ENCODE data around the gene DENND6A. TPM values are rescaled to one million over a fixed set of nuclear protein-coding genes. Genes with fewer than 3 reads are reported as not detected.

Gene DENND6A
- total and polyA plus RNA-seq, 2 of the 13 experiments (the other 11 are each of a cell fraction or from before 2014, with no cell fraction given): 9.4 to 11.1 TPM

DNA sequence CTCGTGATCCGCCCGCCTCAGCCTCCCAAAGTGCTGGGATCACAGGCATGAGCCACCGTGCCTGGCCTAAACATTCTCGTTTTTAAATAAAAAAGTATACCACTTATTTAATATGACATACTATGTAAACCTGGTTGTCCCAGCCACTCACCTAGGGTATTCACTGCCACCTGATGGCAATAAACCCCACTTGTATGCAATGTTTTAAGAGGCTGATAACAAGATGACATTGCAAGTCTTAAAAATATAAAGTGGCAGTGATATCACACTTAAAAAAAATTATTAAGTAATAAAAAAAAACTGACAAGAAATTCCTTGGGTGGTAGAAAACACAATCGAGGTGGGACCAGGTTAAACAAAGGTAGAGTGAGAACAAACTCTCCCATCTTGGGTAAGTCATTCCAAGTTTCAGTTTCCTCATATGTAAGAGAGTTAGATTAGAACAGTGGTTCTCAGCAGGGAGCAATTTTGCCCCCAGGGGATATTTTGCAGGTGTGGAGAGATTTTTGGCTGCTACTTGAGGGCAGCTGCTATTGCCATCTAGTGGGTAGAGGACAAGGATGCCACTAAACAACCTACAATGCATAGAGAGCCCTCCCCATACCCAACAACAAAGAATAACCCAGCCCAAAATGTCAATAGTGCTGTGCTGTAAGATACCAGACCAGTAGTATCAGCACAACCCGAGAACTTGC lies 110.3 kb downstream of the DENND6A start:
- Histone ChIP-seq H3K36me3 (replicated peaks in 1 of 2; ENCODE audit: control insufficient read depth in 1 of 2, insufficient read depth in 2 of 2, low read length in 2 of 2) (peaks cover 4 to 65% of the 10 kb centered on the region in 2 experiments), H3K4me3 (replicated peaks in 1 of 3; ENCODE audit: insufficient read depth in 1 of 3, low read depth in 2 of 3, low read length in 3 of 3) (no peak overlapping the region), H2AFZ (ENCODE audit: low read length) (no peak overlapping the region), H3K4me1 (ENCODE audit: insufficient read depth, low read length) (no peaks in the 10 kb centered on the region), H3K79me2 (ENCODE audit: insufficient read depth, low read length) (peaks cover 90% of the 10 kb centered on the region), H3K4me2 (ENCODE audit: low read depth, low read length) (no peak overlapping the region), H3K9ac (ENCODE audit: insufficient read depth, low read depth, low read length) (no peak overlapping the region), H3K27ac (ENCODE audit: extremely low read length, insufficient read depth, low read length) (no peak overlapping the region), H4K20me1 (ENCODE audit: insufficient read depth, low read length) (peaks cover 58% of the 10 kb centered on the region), H3K9me3 (ENCODE audit: low read length) (no peaks in the 10 kb centered on the region), H3K27me3 (ENCODE audit: control insufficient read depth in 1 of 2, insufficient read depth in 2 of 2, low read length in 2 of 2) (no peaks in the 10 kb centered on the region)
- CTCF ChIA-PET (ENCODE audit: low intra/inter-chr PET ratio, low total read pairs): no interaction called here
- no peak for FAIRE-seq
- intact Hi-C loops (cut with micrococcal nuclease; ENCODE audit: unreplicated experiment): loop anchor here (2.0 kb wide), 1 partner anchor 186 kb away; no protein-coding TSS in a partner anchor
- no peak for DNase-seq (ENCODE audit: low spot score)
- POLR2A ChIA-PET: no interaction called here
- in situ Hi-C loops (cut with HindIII; ENCODE audit: extremely low pct_ligation_motif_present, low pct_unique_long_range_greater_than_20kb): no loop called here
- WGBS (ENCODE audit: low lambda C conversion rate): 95% methylated on average over 7 of the region's 7 CpGs
- ATAC-seq: peak; percentile 65
- BruUV-seq (replicated peaks): no TSS peak
- TF ChIP-seq ZNF44 (CRISPR knock-in tag; IDR thresholded peaks at IDR 0.05) (no peak), ZNF589 (CRISPR knock-in tag; conservative IDR thresholded peaks at IDR 0.05) (no peak)
- TF ChIP-seq, protein P1, sequence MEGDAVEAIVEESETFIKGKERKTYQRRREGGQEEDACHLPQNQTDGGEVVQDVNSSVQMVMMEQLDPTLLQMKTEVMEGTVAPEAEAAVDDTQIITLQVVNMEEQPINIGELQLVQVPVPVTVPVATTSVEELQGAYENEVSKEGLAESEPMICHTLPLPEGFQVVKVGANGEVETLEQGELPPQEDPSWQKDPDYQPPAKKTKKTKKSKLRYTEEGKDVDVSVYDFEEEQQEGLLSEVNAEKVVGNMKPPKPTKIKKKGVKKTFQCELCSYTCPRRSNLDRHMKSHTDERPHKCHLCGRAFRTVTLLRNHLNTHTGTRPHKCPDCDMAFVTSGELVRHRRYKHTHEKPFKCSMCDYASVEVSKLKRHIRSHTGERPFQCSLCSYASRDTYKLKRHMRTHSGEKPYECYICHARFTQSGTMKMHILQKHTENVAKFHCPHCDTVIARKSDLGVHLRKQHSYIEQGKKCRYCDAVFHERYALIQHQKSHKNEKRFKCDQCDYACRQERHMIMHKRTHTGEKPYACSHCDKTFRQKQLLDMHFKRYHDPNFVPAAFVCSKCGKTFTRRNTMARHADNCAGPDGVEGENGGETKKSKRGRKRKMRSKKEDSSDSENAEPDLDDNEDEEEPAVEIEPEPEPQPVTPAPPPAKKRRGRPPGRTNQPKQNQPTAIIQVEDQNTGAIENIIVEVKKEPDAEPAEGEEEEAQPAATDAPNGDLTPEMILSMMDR (CRISPR knock-in tag; IDR thresholded peaks at IDR 0.05): peak; percentile 26; the same call in 1 of the 2 replicates

DNA sequence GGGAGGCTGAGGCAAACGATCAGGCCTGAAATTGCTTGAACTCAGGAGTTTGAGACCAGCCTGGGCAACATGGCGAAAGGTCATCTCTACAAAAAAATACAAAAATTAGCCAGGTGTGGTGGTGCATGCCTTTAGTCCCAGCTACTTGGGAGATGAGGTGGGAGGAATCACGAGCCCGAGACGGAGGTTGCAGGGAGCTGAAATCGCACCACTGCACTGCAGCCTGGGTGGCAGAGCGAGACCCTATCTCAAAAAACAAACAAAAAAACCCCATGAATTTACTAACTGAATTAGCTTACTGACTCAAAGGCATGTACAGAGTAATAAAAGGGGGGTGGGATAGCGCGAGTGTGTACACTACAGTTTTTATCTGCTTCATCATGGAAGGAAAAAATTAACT lies 115.1 kb downstream of the DENND6A start:
- peaks cover 38% of the 10 kb centered on the region for H4K20me1 ChIP-seq (ENCODE audit: insufficient read depth, low read length)
- no peaks in the 10 kb centered on the region for H3K27me3 ChIP-seq (ENCODE audit: control insufficient read depth in 1 of 2, insufficient read depth in 2 of 2, low read length in 2 of 2)
- ChIA-PET POLR2A (interaction anchor here (0.6 to 1.7 kb wide), 4 partner anchors 9 to 21 kb away, joined by 3 to 4 read pairs (median 4); partner anchors contain the start of gene ARF4), CTCF (ENCODE audit: low intra/inter-chr PET ratio, low total read pairs) (no interaction called here)
- ATAC-seq: no peak
- WGBS (ENCODE audit: low lambda C conversion rate): 97% methylated on average over 9 of the region's 9 CpGs
- FAIRE-seq: no peak
- H3K4me2 ChIP-seq (ENCODE audit: low read depth, low read length): no peak overlapping the region
- H3K9me3 ChIP-seq (ENCODE audit: low read length): no peaks in the 10 kb centered on the region
- in situ Hi-C loops (cut with HindIII; ENCODE audit: extremely low pct_ligation_motif_present, low pct_unique_long_range_greater_than_20kb) (no loop called here), intact Hi-C loops (cut with micrococcal nuclease; ENCODE audit: unreplicated experiment) (no loop called here)
- no peak overlapping the region for H3K27ac ChIP-seq (ENCODE audit: extremely low read length, insufficient read depth, low read length)
- peaks cover 65% of the 10 kb centered on the region for H3K79me2 ChIP-seq (ENCODE audit: insufficient read depth, low read length)
- DNase-seq (ENCODE audit: low spot score): no peak
- BruUV-seq (replicated peaks): no TSS peak
- H3K9ac ChIP-seq (ENCODE audit: insufficient read depth, low read depth, low read length): no peak overlapping the region
- H3K4me1 ChIP-seq (ENCODE audit: insufficient read depth, low read length): peaks cover 6% of the 10 kb centered on the region; the same call in 1 of the 2 replicates
- no peak overlapping the region for H3K4me3 ChIP-seq (replicated peaks in 1 of 3; ENCODE audit: insufficient read depth in 1 of 3, low read depth in 2 of 3, low read length in 3 of 3)
- H2AFZ ChIP-seq (ENCODE audit: low read length): no peak overlapping the region
- H3K36me3 ChIP-seq (replicated peaks in 1 of 2; ENCODE audit: control insufficient read depth in 1 of 2, insufficient read depth in 2 of 2, low read length in 2 of 2): peaks cover 4 to 79% of the 10 kb centered on the region in 2 experiments
- no peak for TF ChIP-seq ZNF788 (CRISPR knock-in tag; IDR thresholded peaks at IDR 0.05; ENCODE audit: borderline replicate concordance)
- TF ChIP-seq, protein P2, sequence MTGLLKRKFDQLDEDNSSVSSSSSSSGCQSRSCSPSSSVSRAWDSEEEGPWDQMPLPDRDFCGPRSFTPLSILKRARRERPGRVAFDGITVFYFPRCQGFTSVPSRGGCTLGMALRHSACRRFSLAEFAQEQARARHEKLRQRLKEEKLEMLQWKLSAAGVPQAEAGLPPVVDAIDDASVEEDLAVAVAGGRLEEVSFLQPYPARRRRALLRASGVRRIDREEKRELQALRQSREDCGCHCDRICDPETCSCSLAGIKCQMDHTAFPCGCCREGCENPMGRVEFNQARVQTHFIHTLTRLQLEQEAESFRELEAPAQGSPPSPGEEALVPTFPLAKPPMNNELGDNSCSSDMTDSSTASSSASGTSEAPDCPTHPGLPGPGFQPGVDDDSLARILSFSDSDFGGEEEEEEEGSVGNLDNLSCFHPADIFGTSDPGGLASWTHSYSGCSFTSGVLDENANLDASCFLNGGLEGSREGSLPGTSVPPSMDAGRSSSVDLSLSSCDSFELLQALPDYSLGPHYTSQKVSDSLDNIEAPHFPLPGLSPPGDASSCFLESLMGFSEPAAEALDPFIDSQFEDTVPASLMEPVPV (CRISPR knock-in tag; IDR thresholded peaks at IDR 0.05): no peak
- TF ChIP-seq, protein P3, sequence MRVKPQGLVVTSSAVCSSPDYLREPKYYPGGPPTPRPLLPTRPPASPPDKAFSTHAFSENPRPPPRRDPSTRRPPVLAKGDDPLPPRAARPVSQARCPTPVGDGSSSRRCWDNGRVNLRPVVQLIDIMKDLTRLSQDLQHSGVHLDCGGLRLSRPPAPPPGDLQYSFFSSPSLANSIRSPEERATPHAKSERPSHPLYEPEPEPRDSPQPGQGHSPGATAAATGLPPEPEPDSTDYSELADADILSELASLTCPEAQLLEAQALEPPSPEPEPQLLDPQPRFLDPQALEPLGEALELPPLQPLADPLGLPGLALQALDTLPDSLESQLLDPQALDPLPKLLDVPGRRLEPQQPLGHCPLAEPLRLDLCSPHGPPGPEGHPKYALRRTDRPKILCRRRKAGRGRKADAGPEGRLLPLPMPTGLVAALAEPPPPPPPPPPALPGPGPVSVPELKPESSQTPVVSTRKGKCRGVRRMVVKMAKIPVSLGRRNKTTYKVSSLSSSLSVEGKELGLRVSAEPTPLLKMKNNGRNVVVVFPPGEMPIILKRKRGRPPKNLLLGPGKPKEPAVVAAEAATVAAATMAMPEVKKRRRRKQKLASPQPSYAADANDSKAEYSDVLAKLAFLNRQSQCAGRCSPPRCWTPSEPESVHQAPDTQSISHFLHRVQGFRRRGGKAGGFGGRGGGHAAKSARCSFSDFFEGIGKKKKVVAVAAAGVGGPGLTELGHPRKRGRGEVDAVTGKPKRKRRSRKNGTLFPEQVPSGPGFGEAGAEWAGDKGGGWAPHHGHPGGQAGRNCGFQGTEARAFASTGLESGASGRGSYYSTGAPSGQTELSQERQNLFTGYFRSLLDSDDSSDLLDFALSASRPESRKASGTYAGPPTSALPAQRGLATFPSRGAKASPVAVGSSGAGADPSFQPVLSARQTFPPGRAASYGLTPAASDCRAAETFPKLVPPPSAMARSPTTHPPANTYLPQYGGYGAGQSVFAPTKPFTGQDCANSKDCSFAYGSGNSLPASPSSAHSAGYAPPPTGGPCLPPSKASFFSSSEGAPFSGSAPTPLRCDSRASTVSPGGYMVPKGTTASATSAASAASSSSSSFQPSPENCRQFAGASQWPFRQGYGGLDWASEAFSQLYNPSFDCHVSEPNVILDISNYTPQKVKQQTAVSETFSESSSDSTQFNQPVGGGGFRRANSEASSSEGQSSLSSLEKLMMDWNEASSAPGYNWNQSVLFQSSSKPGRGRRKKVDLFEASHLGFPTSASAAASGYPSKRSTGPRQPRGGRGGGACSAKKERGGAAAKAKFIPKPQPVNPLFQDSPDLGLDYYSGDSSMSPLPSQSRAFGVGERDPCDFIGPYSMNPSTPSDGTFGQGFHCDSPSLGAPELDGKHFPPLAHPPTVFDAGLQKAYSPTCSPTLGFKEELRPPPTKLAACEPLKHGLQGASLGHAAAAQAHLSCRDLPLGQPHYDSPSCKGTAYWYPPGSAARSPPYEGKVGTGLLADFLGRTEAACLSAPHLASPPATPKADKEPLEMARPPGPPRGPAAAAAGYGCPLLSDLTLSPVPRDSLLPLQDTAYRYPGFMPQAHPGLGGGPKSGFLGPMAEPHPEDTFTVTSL (CRISPR knock-in tag; IDR thresholded peaks at IDR 0.05; ENCODE audit: borderline replicate concordance): no peak
- TF ChIP-seq HDAC6 (IDR thresholded peaks at IDR 0.05; ENCODE audit: low read depth, low read length): no peak
